MM.1S (cell line): ENCODE measurements around the gene LRRC8B.

ENCODE experiments used
- DNase-seq: peaks from one replicate; pipeline ENCODE4 v3.0.0-alpha.2; 2015
- H2AFZ ChIP-seq: fragments of 300-600 bp; sonication (generic); 2 replicates; pipeline ENCODE4 v1.6.0; 2016; ENCODE audit warnings: antibody characterized with exemption, low read length
- H3F3A ChIP-seq: fragments of 300-600 bp; sonication (generic); 2 replicates; pipeline ENCODE4 v1.6.1; 2016; ENCODE audit warnings: mild to moderate bottlenecking, antibody characterized with exemption, low read length, moderate library complexity, mixed read lengths; ENCODE audit not compliant: insufficient read depth
- H3K27ac ChIP-seq: fragments of 300-600 bp; sonication (generic); 2 replicates; pipeline ENCODE4 v1.5.1; 2016; ENCODE audit warnings: mild to moderate bottlenecking, low read length
- H3K27me3 ChIP-seq: fragments of 300-600 bp; sonication (generic); replicated peaks from 2 replicates; pipeline ENCODE4 v1.6.0; 2016; ENCODE audit warnings: low read length; ENCODE audit not compliant: insufficient read depth
- H3K36me3 ChIP-seq: fragments of 300-600 bp; sonication (generic); replicated peaks from 2 replicates; pipeline ENCODE4 v1.6.1; 2016; ENCODE audit warnings: mild to moderate bottlenecking, low read length, mixed read lengths; ENCODE audit not compliant: insufficient read depth
- H3K4me1 ChIP-seq: fragments of 300-600 bp; sonication (generic); 2 replicates; pipeline ENCODE4 v1.6.1; 2016; ENCODE audit warnings: low read length, mixed read lengths
- H3K4me2 ChIP-seq: fragments of 300-600 bp; sonication (generic); 2 replicates; pipeline ENCODE4 v1.6.0; 2016; ENCODE audit warnings: low read depth, low read length
- H3K4me3 ChIP-seq: fragments of 300-600 bp; sonication (generic); 2 replicates; pipeline ENCODE4 v1.5.1; 2016; ENCODE audit warnings: low read length, mixed read lengths
- H3K79me2 ChIP-seq: fragments of 300-600 bp; sonication (generic); 2 replicates; pipeline ENCODE4 v1.6.1; 2016; ENCODE audit warnings: mixed run types, low read length, mixed read lengths
- H3K9ac ChIP-seq: fragments of 300-600 bp; sonication (generic); 2 replicates; pipeline ENCODE4 v1.6.1; 2016; ENCODE audit warnings: low read length, mixed read lengths
- H3K9me2 ChIP-seq: fragments of 300-600 bp; sonication (generic); replicated peaks from 2 replicates; pipeline ENCODE4 v1.6.1; 2016; ENCODE audit warnings: mild to moderate bottlenecking, low read length, mixed read lengths; ENCODE audit not compliant: insufficient read depth
- H3K9me3 ChIP-seq: fragments of 300-600 bp; sonication (generic); replicated peaks from 2 replicates; pipeline ENCODE4 v1.6.1; 2016; ENCODE audit warnings: mild to moderate bottlenecking, low read length, mixed read lengths; ENCODE audit not compliant: insufficient read depth
- H4K20me1 ChIP-seq: fragments of 300-600 bp; sonication (generic); 2 replicates; pipeline ENCODE4 v1.6.1; 2016; ENCODE audit warnings: mild to moderate bottlenecking, low read length, moderate library complexity, mixed read lengths; ENCODE audit not compliant: insufficient read depth
- CTCF ChIP-seq: fragments of 300-600 bp; sonication (generic); IDR thresholded peaks from 2 replicates; pipeline ENCODE4 v1.5.1; 2016; ENCODE audit warnings: antibody characterized with exemption, low read length, mixed read lengths
- EZH2 ChIP-seq: fragments of 300-600 bp; sonication (generic); optimal IDR thresholded peaks from 2 replicates; pipeline ENCODE3; 2017; ENCODE audit warnings: low read depth, mild to moderate bottlenecking, antibody characterized with exemption, low read length, mixed read lengths
- EZH2phosphoT487 ChIP-seq: fragments of 300-600 bp; sonication (generic); IDR thresholded peaks from 2 replicates; pipeline ENCODE4 v1.6.1; 2018; ENCODE audit warnings: antibody characterized with exemption, low read length

Gene LRRC8B

GRCh38 chr1:89525169-89525855 is 683 bp downstream of the LRRC8B start:
- H3K27ac ChIP-seq: peak overlapping the region; percentile 54; the same call in 1 of the 2 replicates
- TF ChIP-seq CTCF: no peak
- TF ChIP-seq EZH2: no peak
- TF ChIP-seq EZH2phosphoT487: no peak
- H3K9me2 ChIP-seq: no peaks in the 10 kb centered on the region
- H3K27me3 ChIP-seq: no peaks in the 10 kb centered on the region
- H3K4me1 ChIP-seq: peaks cover 13% of the 10 kb centered on the region; the same call in 1 of the 2 replicates
- no peaks in the 10 kb centered on the region for H3K36me3 ChIP-seq
- peak overlapping the region; percentile 66 for H3K4me2 ChIP-seq
- peak overlapping the region; percentile 78 for H2AFZ ChIP-seq
- DNase-seq: peak; percentile 26
- no peaks in the 10 kb centered on the region for H4K20me1 ChIP-seq
- no peaks in the 10 kb centered on the region for H3K9me3 ChIP-seq
- peak overlapping the region; percentile 83 for H3K9ac ChIP-seq
- H3F3A ChIP-seq: 0 out of 2 replicates have a peak, but pooled peaks cover 3% of the 10 kb centered on the region
- 0 out of 2 replicates have a peak, but pooled peaks cover 3% of the 10 kb centered on the region for H3K79me2 ChIP-seq
- H3K4me3 ChIP-seq: peak overlapping the region; percentile 93

- H3K9ac ChIP-seq: no peak overlapping the region
- no peaks in the 10 kb centered on the region for H4K20me1 ChIP-seq
- H3K4me2 ChIP-seq: no peak overlapping the region
- no peak for TF ChIP-seq EZH2
- no peaks in the 10 kb centered on the region for H3K27me3 ChIP-seq
- H3K36me3 ChIP-seq: no peaks in the 10 kb centered on the region
- 0 out of 2 replicates have a peak, but pooled peaks cover 3% of the 10 kb centered on the region for H3K79me2 ChIP-seq
- H3K9me3 ChIP-seq: no peaks in the 10 kb centered on the region
- H3K9me2 ChIP-seq: no peaks in the 10 kb centered on the region
- H2AFZ ChIP-seq: no peak overlapping the region
- H3K4me1 ChIP-seq: peaks cover 13% of the 10 kb centered on the region; the same call in 1 of the 2 replicates
- no peak overlapping the region for H3K4me3 ChIP-seq
- DNase-seq: no peak
- H3K27ac ChIP-seq: no peak overlapping the region
- 0 out of 2 replicates have a peak, but pooled peaks cover 3% of the 10 kb centered on the region for H3F3A ChIP-seq
These were observed 2.6 kb downstream of the LRRC8B start for GRCh38 chr1:89527256-89527655.

- Histone ChIP-seq H3K36me3 (no peaks in the 10 kb centered on the region), H3K4me1 (peaks cover 13% of the 10 kb centered on the region; the same call in 1 of the 2 replicates), H3K4me2 (no peak overlapping the region), H4K20me1 (no peaks in the 10 kb centered on the region), H3K4me3 (no peak overlapping the region), H2AFZ (no peak overlapping the region), H3K9ac (no peak overlapping the region), H3K9me3 (no peaks in the 10 kb centered on the region), H3K79me2 (0 out of 2 replicates have a peak, but pooled peaks cover 3% of the 10 kb centered on the region), H3F3A (0 out of 2 replicates have a peak, but pooled peaks cover 3% of the 10 kb centered on the region), H3K27ac (no peak overlapping the region), H3K9me2 (no peaks in the 10 kb centered on the region), H3K27me3 (no peaks in the 10 kb centered on the region)
- TF ChIP-seq EZH2 (no peak), CTCF (no peak), EZH2phosphoT487 (no peak)
- DNase-seq: no peak
These were observed 3.2 kb downstream of the LRRC8B start for GRCh38 chr1:89527750-89528381.
